ENCODE measurements around the gene HERPUD1.
"Not testable (repeated sequence)": the region's sequence is repeated elsewhere in the genome, so short reads cannot be mapped to it uniquely, and the experiment has no call there.

Gene HERPUD1

DNA sequence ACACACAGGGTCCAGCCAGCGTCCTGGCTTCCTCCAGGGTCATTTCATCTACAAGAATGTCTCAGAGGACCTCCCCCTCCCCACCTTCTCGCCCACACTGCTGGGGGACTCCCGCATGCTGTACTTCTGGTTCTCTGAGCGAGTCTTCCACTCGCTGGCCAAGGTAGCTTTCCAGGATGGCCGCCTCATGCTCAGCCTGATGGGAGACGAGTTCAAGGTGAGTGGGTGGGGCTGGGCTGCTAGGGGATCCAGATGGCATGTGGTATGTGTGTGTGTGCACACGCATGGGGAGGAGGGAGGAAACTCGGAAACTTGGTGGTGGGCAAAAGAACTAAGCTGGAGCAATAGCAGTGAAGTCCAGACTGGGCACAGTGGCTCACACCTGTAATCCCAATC is 41.4 kb downstream of the HERPUD1 start:
- TF ChIP-seq, protein P1, sequence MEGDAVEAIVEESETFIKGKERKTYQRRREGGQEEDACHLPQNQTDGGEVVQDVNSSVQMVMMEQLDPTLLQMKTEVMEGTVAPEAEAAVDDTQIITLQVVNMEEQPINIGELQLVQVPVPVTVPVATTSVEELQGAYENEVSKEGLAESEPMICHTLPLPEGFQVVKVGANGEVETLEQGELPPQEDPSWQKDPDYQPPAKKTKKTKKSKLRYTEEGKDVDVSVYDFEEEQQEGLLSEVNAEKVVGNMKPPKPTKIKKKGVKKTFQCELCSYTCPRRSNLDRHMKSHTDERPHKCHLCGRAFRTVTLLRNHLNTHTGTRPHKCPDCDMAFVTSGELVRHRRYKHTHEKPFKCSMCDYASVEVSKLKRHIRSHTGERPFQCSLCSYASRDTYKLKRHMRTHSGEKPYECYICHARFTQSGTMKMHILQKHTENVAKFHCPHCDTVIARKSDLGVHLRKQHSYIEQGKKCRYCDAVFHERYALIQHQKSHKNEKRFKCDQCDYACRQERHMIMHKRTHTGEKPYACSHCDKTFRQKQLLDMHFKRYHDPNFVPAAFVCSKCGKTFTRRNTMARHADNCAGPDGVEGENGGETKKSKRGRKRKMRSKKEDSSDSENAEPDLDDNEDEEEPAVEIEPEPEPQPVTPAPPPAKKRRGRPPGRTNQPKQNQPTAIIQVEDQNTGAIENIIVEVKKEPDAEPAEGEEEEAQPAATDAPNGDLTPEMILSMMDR (IDR thresholded peaks at IDR 0.05; ENCODE audit: insufficient read depth, low read length, poor library complexity, severe bottlenecking), result no peak
- no peaks in the 10 kb centered on the region for H3K27me3 ChIP-seq (replicated peaks; ENCODE audit: control insufficient read depth, insufficient read depth, low read length)
- DNase-seq (ENCODE audit: extremely low read depth, insufficient read length), result no peak
- no peaks in the 10 kb centered on the region for H3K36me3 ChIP-seq (ENCODE audit: control insufficient read depth, insufficient read depth, low read length)
- H3K4me3 ChIP-seq (replicated peaks; ENCODE audit: low read depth, low read length), result no peak overlapping the region

DNA sequence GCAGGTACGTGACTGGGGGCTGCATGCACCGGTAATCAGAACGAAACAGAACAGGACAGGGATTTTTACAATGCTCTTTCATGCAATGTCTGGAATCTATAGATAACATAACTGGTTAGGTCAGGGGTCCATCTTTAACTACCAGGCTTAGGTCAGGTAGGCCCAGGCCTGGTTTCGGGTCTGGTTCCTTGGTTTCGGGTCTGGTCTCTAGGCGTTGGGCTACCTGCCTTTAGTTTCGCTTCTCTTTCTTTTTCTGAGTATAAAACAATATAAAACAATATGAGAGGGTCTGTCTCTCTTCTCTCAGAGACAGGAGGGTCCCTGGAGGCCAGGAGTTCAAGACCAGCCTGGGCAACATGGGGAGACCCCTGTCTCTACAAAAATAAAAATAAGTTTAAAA is 42.0 kb downstream of the HERPUD1 start:
- not testable (repeated sequence) for DNase-seq (ENCODE audit: extremely low read depth, insufficient read length); H3K36me3 ChIP-seq (ENCODE audit: control insufficient read depth, insufficient read depth, low read length); H3K27me3 ChIP-seq (replicated peaks; ENCODE audit: control insufficient read depth, insufficient read depth, low read length); H3K4me3 ChIP-seq (replicated peaks; ENCODE audit: low read depth, low read length)

DNA sequence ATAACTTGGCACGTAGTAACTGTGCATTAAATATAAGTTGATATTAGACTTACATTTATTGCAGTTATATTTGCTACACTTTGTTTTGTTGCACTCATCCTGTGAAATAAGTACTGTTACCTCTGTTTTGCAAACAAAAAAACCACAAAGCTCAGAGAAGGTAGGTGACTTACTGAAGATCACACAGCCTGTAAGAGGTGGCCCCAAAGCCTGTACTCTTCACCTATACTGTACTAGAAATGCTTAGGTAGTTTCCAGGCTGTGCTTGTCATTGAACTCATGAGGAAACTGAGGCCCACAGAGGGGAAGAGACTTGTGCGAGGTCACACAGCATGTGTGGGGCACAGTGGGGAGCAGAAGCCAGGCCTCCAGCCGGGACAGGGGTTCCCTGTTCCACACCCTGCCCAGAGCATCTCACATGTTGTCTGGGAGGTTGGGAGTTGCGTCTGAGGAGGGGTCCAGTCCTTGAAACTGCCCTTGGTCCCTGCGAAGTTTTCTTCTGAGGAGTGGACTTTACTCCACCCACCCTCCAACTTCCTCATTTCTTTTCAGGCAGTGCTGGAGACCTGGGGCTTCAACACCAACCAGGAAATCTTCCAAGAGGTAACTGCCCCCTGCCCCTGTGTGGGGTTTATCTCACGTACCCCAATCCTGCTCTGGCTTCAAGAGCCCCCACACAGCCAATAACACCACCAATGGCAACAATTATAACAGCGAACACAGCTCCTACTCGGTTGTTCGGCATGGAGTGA is 42.8 kb downstream of the HERPUD1 start:
- H3K27me3 ChIP-seq (replicated peaks; ENCODE audit: control insufficient read depth, insufficient read depth, low read length), result no peaks in the 10 kb centered on the region
- no peak for DNase-seq (ENCODE audit: extremely low read depth, insufficient read length)
- H3K4me3 ChIP-seq (replicated peaks; ENCODE audit: low read depth, low read length), result no peak overlapping the region
- TF ChIP-seq, protein P1 (IDR thresholded peaks at IDR 0.05; ENCODE audit: insufficient read depth, low read length, poor library complexity, severe bottlenecking), result no peak
- H3K36me3 ChIP-seq (ENCODE audit: control insufficient read depth, insufficient read depth, low read length), result no peaks in the 10 kb centered on the region

DNA sequence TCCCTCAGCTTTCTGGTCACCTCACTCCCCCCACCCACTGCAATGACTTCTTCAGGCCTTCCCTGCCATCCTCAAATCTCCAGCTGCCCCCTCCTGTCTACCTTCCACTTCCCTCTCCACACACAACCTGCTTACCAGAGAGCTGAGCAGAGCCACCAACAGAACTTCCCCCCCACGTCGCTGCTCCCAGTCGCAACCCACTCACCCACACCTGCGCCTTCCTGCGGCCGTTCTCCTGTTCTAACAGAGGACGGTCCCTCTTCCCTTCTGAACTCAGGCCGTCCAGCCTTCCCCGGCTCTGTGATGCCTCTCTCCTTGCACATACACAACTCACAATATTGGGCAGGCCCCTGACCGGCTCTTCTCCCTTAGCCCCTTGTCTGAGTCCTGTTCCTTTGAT is 43.8 kb downstream of the HERPUD1 start:
- no peak for DNase-seq (ENCODE audit: extremely low read depth, insufficient read length)
- Histone ChIP-seq H3K36me3 (ENCODE audit: control insufficient read depth, insufficient read depth, low read length) (no peaks in the 10 kb centered on the region), H3K27me3 (replicated peaks; ENCODE audit: control insufficient read depth, insufficient read depth, low read length) (no peaks in the 10 kb centered on the region), H3K4me3 (replicated peaks; ENCODE audit: low read depth, low read length) (no peak overlapping the region)
- TF ChIP-seq, protein P1 (IDR thresholded peaks at IDR 0.05; ENCODE audit: insufficient read depth, low read length, poor library complexity, severe bottlenecking), result no peak

DNA sequence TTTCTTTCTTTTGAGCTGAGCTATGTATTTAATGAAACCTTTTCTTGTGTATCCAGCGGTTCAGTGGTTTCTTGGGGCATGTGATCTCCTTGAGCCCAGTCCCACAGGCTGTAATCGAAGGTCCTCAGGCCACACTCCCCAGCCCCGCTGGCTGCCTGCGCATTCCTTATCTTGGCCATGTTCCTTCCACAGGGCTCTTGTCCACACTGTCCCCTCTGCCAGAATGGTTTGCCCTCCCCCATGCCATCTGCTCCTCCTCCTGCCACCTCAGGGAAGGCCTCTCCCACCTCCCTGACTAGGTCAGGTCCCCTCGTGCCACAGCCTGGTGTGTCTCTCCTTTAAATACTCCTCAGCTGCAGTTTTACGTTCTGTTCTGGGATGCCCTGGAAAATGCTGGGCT is 45.3 kb downstream of the HERPUD1 start:
- Histone ChIP-seq H3K27me3 (replicated peaks; ENCODE audit: control insufficient read depth, insufficient read depth, low read length) (no peaks in the 10 kb centered on the region), H3K4me3 (replicated peaks; ENCODE audit: low read depth, low read length) (no peak overlapping the region), H3K36me3 (ENCODE audit: control insufficient read depth, insufficient read depth, low read length) (no peaks in the 10 kb centered on the region; the same call in 1 of the 2 replicates)
- TF ChIP-seq, protein P1 (IDR thresholded peaks at IDR 0.05; ENCODE audit: insufficient read depth, low read length, poor library complexity, severe bottlenecking), result no peak
- DNase-seq (ENCODE audit: extremely low read depth, insufficient read length), result no peak

DNA sequence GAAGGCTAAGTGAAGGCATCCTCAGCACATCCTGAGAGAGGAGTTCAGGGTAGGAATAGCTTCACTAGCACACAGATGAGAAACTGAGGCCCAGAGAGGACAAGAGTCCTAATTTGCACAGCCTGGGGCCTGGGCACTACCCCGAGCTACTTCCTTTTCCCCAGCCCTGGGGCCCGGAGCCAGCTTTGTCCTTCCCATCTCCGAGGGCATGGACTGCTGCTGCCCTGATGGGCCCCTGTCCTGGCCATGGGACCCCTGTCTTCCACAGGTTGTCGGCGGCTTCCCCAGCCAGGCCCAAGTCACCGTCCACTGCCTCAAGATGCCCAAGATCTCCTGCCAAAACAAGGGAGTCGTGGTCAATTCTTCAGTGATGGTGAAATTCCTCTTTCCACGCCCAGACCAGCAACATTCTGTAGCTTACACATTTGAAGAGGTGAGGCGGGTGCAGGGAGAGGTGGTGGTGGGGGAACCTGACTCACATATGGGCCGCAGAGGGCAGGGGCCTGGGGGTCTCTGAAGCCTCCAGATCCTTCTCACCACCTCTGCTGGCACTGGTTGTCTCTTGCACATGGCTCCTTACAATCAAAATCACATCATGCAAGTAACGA is 46.0 kb downstream of the HERPUD1 start:
- no peak for DNase-seq (ENCODE audit: extremely low read depth, insufficient read length)
- Histone ChIP-seq H3K36me3 (ENCODE audit: control insufficient read depth, insufficient read depth, low read length) (no peaks in the 10 kb centered on the region; the same call in 1 of the 2 replicates), H3K27me3 (replicated peaks; ENCODE audit: control insufficient read depth, insufficient read depth, low read length) (no peaks in the 10 kb centered on the region), H3K4me3 (replicated peaks; ENCODE audit: low read depth, low read length) (no peak overlapping the region)
- TF ChIP-seq, protein P1 (IDR thresholded peaks at IDR 0.05; ENCODE audit: insufficient read depth, low read length, poor library complexity, severe bottlenecking), result no peak
